ENCODE results near the gene FERD3L. TPM values are rescaled to one million over a fixed set of nuclear protein-coding genes. Genes with fewer than 3 reads are reported as not detected.

Gene FERD3L
- total and polyA plus RNA-seq, 2 donors (not counting 1 experiment from before 2014, with no cell fraction given), result not detected

- TF ChIP-seq EZH2 (IDR thresholded peaks at IDR 0.05; ENCODE audit: low read length, missing control alignments), result no peak
- no peak for TF ChIP-seq CTCF (conservative IDR thresholded peaks at IDR 0.05 in 1 of 2, IDR thresholded peaks at IDR 0.05 in 1 of 2; ENCODE audit: low read depth in 1 of 2, low read length in 2 of 2)
- H4K20me1 ChIP-seq (ENCODE audit: control insufficient read depth, extremely low read depth, insufficient read depth, low read length), result no peaks in the 10 kb centered on the region
- no peak overlapping the region for H3K27ac ChIP-seq (ENCODE audit: insufficient read depth, low read length)
- peaks cover 10% of the 10 kb centered on the region for H3K79me2 ChIP-seq (ENCODE audit: control insufficient read depth, insufficient read depth, low read length)
- no peaks in the 10 kb centered on the region for H3K36me3 ChIP-seq (ENCODE audit: control insufficient read depth, insufficient read depth, low read length)
- no peak overlapping the region for H3K4me2 ChIP-seq (ENCODE audit: extremely low read depth, insufficient read depth, low read length)
- H3K27me3 ChIP-seq (ENCODE audit: control insufficient read depth, insufficient read depth, low read length), result peaks cover 32% of the 10 kb centered on the region
- DNase-seq (ENCODE audit: low read depth in 2 of 2), result no peak
- H3K4me1 ChIP-seq (ENCODE audit: control insufficient read depth, extremely low read depth, insufficient read depth, low read length), result no peaks in the 10 kb centered on the region
- H3K9me3 ChIP-seq (ENCODE audit: control insufficient read depth, insufficient read depth, low read depth, low read length), result no peaks in the 10 kb centered on the region
- H3K9ac ChIP-seq (ENCODE audit: insufficient read depth, low read length), result no peak overlapping the region
- H2AFZ ChIP-seq (ENCODE audit: low read length), result no peak overlapping the region
- H3K4me3 ChIP-seq (replicated peaks in 1 of 4; ENCODE audit: control extremely low read depth in 1 of 4, insufficient read depth in 1 of 4, low read depth in 3 of 4, low read length in 4 of 4), result no peak overlapping the region
Observed at GRCh38 chr7:19110776-19111175, 34.4 kb downstream of the FERD3L start.

- Histone ChIP-seq H3K79me2 (ENCODE audit: control insufficient read depth, insufficient read depth, low read length) (peaks cover 7% of the 10 kb centered on the region), H3K4me1 (ENCODE audit: control insufficient read depth, extremely low read depth, insufficient read depth, low read length) (no peaks in the 10 kb centered on the region), H3K4me3 (replicated peaks in 1 of 4; ENCODE audit: control extremely low read depth in 1 of 4, insufficient read depth in 1 of 4, low read depth in 3 of 4, low read length in 4 of 4) (no peak overlapping the region), H3K4me2 (ENCODE audit: extremely low read depth, insufficient read depth, low read length) (no peak overlapping the region), H3K9ac (ENCODE audit: insufficient read depth, low read length) (no peak overlapping the region), H3K9me3 (ENCODE audit: control insufficient read depth, insufficient read depth, low read depth, low read length) (no peaks in the 10 kb centered on the region), H3K27me3 (ENCODE audit: control insufficient read depth, insufficient read depth, low read length) (peaks cover 32% of the 10 kb centered on the region), H3K27ac (ENCODE audit: insufficient read depth, low read length) (no peak overlapping the region), H2AFZ (ENCODE audit: low read length) (no peak overlapping the region), H4K20me1 (ENCODE audit: control insufficient read depth, extremely low read depth, insufficient read depth, low read length) (no peaks in the 10 kb centered on the region), H3K36me3 (ENCODE audit: control insufficient read depth, insufficient read depth, low read length) (no peaks in the 10 kb centered on the region)
- TF ChIP-seq EZH2 (IDR thresholded peaks at IDR 0.05; ENCODE audit: low read length, missing control alignments), result no peak
- no peak for TF ChIP-seq CTCF (conservative IDR thresholded peaks at IDR 0.05 in 1 of 2, IDR thresholded peaks at IDR 0.05 in 1 of 2; ENCODE audit: low read depth in 1 of 2, low read length in 2 of 2)
- DNase-seq (ENCODE audit: low read depth in 2 of 2), result no peak
Observed at GRCh38 chr7:19110026-19110730, 35.0 kb downstream of the FERD3L start.

- no peaks in the 10 kb centered on the region for H3K79me2 ChIP-seq (ENCODE audit: control insufficient read depth, insufficient read depth, low read length)
- no peak overlapping the region for H3K27ac ChIP-seq (ENCODE audit: insufficient read depth, low read length)
- no peaks in the 10 kb centered on the region for H4K20me1 ChIP-seq (ENCODE audit: control insufficient read depth, extremely low read depth, insufficient read depth, low read length)
- TF ChIP-seq EZH2 (IDR thresholded peaks at IDR 0.05; ENCODE audit: low read length, missing control alignments), result no peak
- no peak for TF ChIP-seq CTCF (conservative IDR thresholded peaks at IDR 0.05 in 1 of 2, IDR thresholded peaks at IDR 0.05 in 1 of 2; ENCODE audit: low read depth in 1 of 2, low read length in 2 of 2)
- H3K36me3 ChIP-seq (ENCODE audit: control insufficient read depth, insufficient read depth, low read length), result no peaks in the 10 kb centered on the region
- peaks cover 32% of the 10 kb centered on the region for H3K27me3 ChIP-seq (ENCODE audit: control insufficient read depth, insufficient read depth, low read length)
- no peak overlapping the region for H2AFZ ChIP-seq (ENCODE audit: low read length)
- no peak overlapping the region for H3K4me2 ChIP-seq (ENCODE audit: extremely low read depth, insufficient read depth, low read length)
- H3K9me3 ChIP-seq (ENCODE audit: control insufficient read depth, insufficient read depth, low read depth, low read length), result no peaks in the 10 kb centered on the region
- H3K9ac ChIP-seq (ENCODE audit: insufficient read depth, low read length), result no peak overlapping the region
- no peak overlapping the region for H3K4me3 ChIP-seq (replicated peaks in 1 of 4; ENCODE audit: control extremely low read depth in 1 of 4, insufficient read depth in 1 of 4, low read depth in 3 of 4, low read length in 4 of 4)
- no peaks in the 10 kb centered on the region for H3K4me1 ChIP-seq (ENCODE audit: control insufficient read depth, extremely low read depth, insufficient read depth, low read length)
- no peak for DNase-seq (ENCODE audit: low read depth in 2 of 2)
Observed at GRCh38 chr7:19109000-19109946, 35.9 kb downstream of the FERD3L start.

Measured in fibroblast of lung (primary cell).